Loucy (cell line): ENCODE data around the gene DMBX1.

ENCODE experiments used
- EZH2phosphoT487 ChIP-seq: fragments of 200-600 bp; IDR thresholded peaks from 2 replicates; pipeline ENCODE4 v1.6.1; 2018; ENCODE audit warnings: antibody characterized with exemption, mild to moderate bottlenecking, moderate library complexity, borderline replicate concordance
- TF ChIP-seq, protein P1 (sequence below): fragments of 200-600 bp; sonication (generic); conservative IDR thresholded peaks from 2 replicates; pipeline ENCODE4 v1.5.1; 2014; ENCODE audit warnings: mild to moderate bottlenecking, antibody characterized with exemption, low read length

- TF ChIP-seq, protein P1, sequence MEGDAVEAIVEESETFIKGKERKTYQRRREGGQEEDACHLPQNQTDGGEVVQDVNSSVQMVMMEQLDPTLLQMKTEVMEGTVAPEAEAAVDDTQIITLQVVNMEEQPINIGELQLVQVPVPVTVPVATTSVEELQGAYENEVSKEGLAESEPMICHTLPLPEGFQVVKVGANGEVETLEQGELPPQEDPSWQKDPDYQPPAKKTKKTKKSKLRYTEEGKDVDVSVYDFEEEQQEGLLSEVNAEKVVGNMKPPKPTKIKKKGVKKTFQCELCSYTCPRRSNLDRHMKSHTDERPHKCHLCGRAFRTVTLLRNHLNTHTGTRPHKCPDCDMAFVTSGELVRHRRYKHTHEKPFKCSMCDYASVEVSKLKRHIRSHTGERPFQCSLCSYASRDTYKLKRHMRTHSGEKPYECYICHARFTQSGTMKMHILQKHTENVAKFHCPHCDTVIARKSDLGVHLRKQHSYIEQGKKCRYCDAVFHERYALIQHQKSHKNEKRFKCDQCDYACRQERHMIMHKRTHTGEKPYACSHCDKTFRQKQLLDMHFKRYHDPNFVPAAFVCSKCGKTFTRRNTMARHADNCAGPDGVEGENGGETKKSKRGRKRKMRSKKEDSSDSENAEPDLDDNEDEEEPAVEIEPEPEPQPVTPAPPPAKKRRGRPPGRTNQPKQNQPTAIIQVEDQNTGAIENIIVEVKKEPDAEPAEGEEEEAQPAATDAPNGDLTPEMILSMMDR, result no peak
- no peak for TF ChIP-seq EZH2phosphoT487
Observed at GRCh38 chr1:46515576-46515975, 25.9 kb downstream of the DMBX1 start.
